NCI-H2029 (cell line): ENCODE results near the gene BRF1.

Source experiments
- DNase-seq: peaks from one replicate; lab custom pipeline; 2025; lab: John Stamatoyannopoulos, UW

Gene BRF1

GRCh38 chr14:105173901-105174894 lies 126.6 kb downstream of the BRF1 start:
- DNase-seq = no peak

GRCh38 chr14:105173145-105173544 lies 127.7 kb downstream of the BRF1 start:
- no peak for DNase-seq

- no peak for DNase-seq
These were observed 128.3 kb downstream of the BRF1 start for GRCh38 chr14:105172476-105172875.

GRCh38 chr14:105171004-105171673 lies 129.7 kb downstream of the BRF1 start:
- DNase-seq = peak; percentile 40

GRCh38 chr14:105169776-105170655 lies 130.8 kb downstream of the BRF1 start:
- DNase-seq = no peak

- DNase-seq = no peak
These were observed 131.8 kb downstream of the BRF1 start for GRCh38 chr14:105168979-105169507.

GRCh38 chr14:105168496-105168978 lies 132.3 kb downstream of the BRF1 start, which contains the start of gene JAG2:
TSS of gene JAG2 (minus strand) at chr14:105168776. CDS start at chr14:105168420, 356 bp downstream.
- DNase-seq = no peak

- no peak for DNase-seq
These were observed 132.7 kb downstream of the BRF1 start for GRCh38 chr14:105168093-105168420.

GRCh38 chr14:105167303-105168092 lies 133.3 kb downstream of the BRF1 start:
- DNase-seq = no peak

GRCh38 chr14:105166571-105167302 lies 134.1 kb downstream of the BRF1 start:
- no peak for DNase-seq

- no peak for DNase-seq
These were observed 134.9 kb downstream of the BRF1 start for GRCh38 chr14:105165761-105166485.

- no peak for DNase-seq
These were observed 135.6 kb downstream of the BRF1 start for GRCh38 chr14:105165134-105165704.

GRCh38 chr14:105163040-105163742 lies 137.6 kb downstream of the BRF1 start:
- DNase-seq = peak; percentile 45

- no peak for DNase-seq
These were observed 138.2 kb downstream of the BRF1 start for GRCh38 chr14:105162669-105162979.

GRCh38 chr14:105161964-105162668 lies 138.7 kb downstream of the BRF1 start:
- DNase-seq = no peak

- DNase-seq = peak; percentile 54
These were observed 139.5 kb downstream of the BRF1 start for GRCh38 chr14:105161309-105161708.

- no peak for DNase-seq
These were observed 140.0 kb downstream of the BRF1 start for GRCh38 chr14:105160776-105161175.

- no peak for DNase-seq
These were observed 141.5 kb downstream of the BRF1 start for GRCh38 chr14:105159344-105159743.
